Activated CD8-positive, alpha-beta memory T cell treated with anti-CD3 and anti-CD28 coated beads, Interleukin-2, amount 10 ng/mL, durations not matched to agents 7 days and 5 days (primary cell): ENCODE data around the gene STK40. TPM values are rescaled to one million over a fixed set of nuclear protein-coding genes. Genes with fewer than 3 reads are reported as not detected.

Experiments
- ATAC-seq: fragments of 150-1000 bp; cut with Tn5 transposase; one replicate; pipeline ENCODE4 v1.10.0; 2021; ENCODE audit warnings: moderate library complexity
- CTCF ChIA-PET: fragments of 350-600 bp; sonication (Branson Sonifier 250); formaldehyde crosslinking; loops from one replicate; lab custom pipeline; 2021; ENCODE audit warnings: antibody characterized with exemption; lab: Charles Lee
- DNase-seq: peaks from one replicate; pipeline ENCODE4 v3.0.0-alpha.2; 2020
- H3K27ac Mint-ChIP-seq: one replicate; pipeline ENCODE4 v1.8.0; 2021; ENCODE audit warnings: mild to moderate bottlenecking, mixed read lengths
- H3K27me3 Mint-ChIP-seq: one replicate; pipeline ENCODE4 v1.8.0; 2021; ENCODE audit warnings: mixed read lengths
- H3K36me3 Mint-ChIP-seq: one replicate; pipeline ENCODE4 v1.8.0; 2021; ENCODE audit warnings: mild to moderate bottlenecking, mixed read lengths
- H3K4me1 Mint-ChIP-seq: one replicate; pipeline ENCODE4 v1.8.0; 2021; ENCODE audit warnings: mixed read lengths
- H3K4me3 Mint-ChIP-seq: one replicate; pipeline ENCODE4 v1.8.0; 2021; ENCODE audit warnings: mild to moderate bottlenecking, moderate library complexity, mixed read lengths
- H3K9me3 Mint-ChIP-seq: one replicate; pipeline ENCODE4 v1.8.0; 2022; ENCODE audit warnings: low read depth, mixed read lengths
- total RNA-seq, 2 experiments: library from RNA; stranded (reverse); gene quantifications; one replicate each; pipeline ENCODE4 v1.2.3, GENCODE V29; 2021

STK40 gene, protein sequence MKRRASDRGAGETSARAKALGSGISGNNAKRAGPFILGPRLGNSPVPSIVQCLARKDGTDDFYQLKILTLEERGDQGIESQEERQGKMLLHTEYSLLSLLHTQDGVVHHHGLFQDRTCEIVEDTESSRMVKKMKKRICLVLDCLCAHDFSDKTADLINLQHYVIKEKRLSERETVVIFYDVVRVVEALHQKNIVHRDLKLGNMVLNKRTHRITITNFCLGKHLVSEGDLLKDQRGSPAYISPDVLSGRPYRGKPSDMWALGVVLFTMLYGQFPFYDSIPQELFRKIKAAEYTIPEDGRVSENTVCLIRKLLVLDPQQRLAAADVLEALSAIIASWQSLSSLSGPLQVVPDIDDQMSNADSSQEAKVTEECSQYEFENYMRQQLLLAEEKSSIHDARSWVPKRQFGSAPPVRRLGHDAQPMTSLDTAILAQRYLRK
- 10 to 100 TPM; 67.0 to 73.2 TPM for total RNA-seq

DNA sequence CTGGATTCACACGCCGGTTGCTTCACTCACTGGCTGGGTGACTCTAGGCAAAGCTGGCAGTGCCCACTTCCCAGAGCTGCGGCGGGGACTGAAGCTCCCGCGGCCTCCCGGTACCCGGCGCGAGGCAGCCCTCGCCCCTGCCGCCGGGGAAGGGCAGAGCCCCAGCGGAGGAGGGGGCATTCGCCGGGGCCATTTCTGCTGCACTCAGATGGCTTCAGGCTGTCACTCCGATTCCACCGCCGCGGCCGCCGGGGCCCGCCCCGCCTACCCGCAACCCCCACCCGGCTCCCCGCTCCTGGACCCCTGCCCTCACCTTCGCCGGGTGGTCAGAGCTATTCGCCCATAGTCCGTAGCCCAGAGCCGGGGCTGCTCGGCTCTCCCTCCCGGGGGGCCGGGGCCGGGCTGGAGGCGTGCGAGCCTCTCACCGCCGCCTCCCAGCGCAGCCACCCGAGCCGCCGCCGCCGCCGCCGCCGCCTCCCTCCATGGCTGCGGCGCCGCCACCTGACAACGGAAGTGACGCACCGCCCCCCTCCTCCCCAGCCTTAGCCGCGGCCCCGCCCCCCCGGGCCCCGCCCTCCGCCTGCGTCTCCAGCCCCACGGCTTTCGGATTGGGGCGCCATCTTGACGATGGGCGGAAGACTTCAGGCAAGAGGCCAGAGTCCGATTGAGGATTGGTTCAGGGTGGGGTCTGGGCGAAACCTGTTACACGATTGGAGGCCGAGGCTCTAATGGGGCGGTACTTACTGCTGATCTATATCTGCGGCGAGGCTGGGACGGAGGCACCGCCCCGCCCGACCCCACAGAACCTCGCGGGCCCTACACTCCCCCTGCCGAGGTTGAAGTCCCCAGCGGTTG is at the start of gene STK40:
TSS of gene STK40 (minus strand) at position 515 of the 855 bp plus-strand sequence. CDS start 24,592 bp downstream, outside the sequence.
- H3K4me1 Mint-ChIP-seq = peaks cover 50% of the 10 kb centered on the region

DNA sequence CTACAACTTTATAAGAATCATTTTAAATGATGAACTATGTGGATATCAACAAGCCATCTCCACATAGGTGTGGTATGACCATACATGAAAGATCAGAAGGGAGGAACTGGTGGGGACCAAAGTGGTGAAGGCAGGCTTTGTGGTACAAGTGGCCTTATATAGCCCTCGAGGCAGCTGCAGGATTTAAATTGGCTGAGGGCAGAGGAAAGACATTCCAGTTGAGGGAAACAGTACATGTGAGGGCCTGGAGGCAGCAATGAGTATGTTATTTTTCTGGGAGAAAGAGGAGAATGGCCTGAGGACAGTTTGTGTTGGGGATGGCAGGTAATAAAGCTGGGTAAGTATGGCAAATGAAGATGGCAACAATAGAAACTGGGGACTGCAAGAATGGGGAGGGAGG is 47.4 kb upstream of the STK40 start:
- no peak overlapping the region for H3K4me3 Mint-ChIP-seq
- H3K36me3 Mint-ChIP-seq = no peaks in the 10 kb centered on the region
- DNase-seq (no peak), ATAC-seq (no peak)
- H3K4me1 Mint-ChIP-seq = peaks cover 5% of the 10 kb centered on the region
- H3K27ac Mint-ChIP-seq = no peak overlapping the region
- CTCF ChIA-PET = interaction anchor here (1.0 kb wide), 1 partner anchor 9 kb away, joined by 3 read pairs; no protein-coding TSS in a partner anchor
- no peaks in the 10 kb centered on the region for H3K9me3 Mint-ChIP-seq
- no peaks in the 10 kb centered on the region for H3K27me3 Mint-ChIP-seq

More for the DNA sequence above, at the start of gene STK40:
- Mint-ChIP-seq H3K27me3 (no peaks in the 10 kb centered on the region), H3K27ac (peak within 1 kb of the TSS; percentile 98), H3K36me3 (peaks cover 7% of the 10 kb centered on the region), H3K9me3 (no peaks in the 10 kb centered on the region), H3K4me3 (peak within 1 kb of the TSS; percentile 93)
- CTCF ChIA-PET = interaction anchor here (1.0 to 4.8 kb wide), 13 partner anchors 8 to 284 kb away, joined by 3 to 49 read pairs (median 5); partner anchors contain the start of genes LSM10 and THRAP3
- peak; percentile 90 for ATAC-seq
- DNase-seq = peak; percentile 99

DNA sequence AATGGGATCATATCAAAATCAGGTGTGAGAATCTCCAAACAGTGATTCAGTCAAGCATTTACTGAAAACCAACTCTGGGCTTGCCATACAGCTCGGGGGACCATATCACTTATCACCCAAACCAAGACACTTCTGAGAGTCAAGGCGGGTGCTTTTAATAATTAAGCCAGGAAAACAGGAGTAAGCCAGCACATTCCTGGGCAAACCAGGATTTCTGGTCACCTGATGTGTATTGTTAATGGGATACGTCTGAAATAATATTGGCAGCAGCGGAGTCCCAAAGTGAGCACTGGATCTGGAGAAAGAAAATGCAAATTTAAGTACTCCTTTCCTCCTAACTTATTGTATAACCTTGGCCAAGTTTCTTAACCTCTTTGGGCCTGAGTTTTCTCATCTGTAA is 46.9 kb upstream of the STK40 start:
- no peak for ATAC-seq
- CTCF ChIA-PET = no interaction called here
- H3K4me3 Mint-ChIP-seq = no peak overlapping the region
- DNase-seq = no peak
- H3K4me1 Mint-ChIP-seq = peaks cover 5% of the 10 kb centered on the region
- H3K27ac Mint-ChIP-seq = no peak overlapping the region
- H3K9me3 Mint-ChIP-seq = no peaks in the 10 kb centered on the region
- H3K27me3 Mint-ChIP-seq = no peaks in the 10 kb centered on the region
- H3K36me3 Mint-ChIP-seq = no peaks in the 10 kb centered on the region

DNA sequence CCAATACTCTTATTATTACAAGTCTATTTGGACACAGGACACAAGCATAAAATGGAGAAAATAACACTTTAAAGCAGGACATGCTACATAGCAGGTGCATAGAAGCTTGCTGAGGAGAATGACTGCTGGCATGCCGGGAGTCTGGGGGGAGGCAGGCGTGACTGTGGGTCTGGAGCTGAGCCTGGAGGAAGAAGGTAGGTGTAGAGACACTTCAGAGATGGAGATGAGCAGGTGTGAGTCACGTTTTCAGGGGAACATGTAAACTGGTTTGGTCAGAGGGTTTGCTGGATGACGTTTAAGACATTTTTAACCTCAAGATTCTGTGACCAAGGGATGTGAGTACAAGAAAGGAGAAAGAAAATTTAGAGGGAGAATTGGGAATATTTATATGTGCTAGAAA is 40.1 kb upstream of the STK40 start:
- no peak for ATAC-seq
- Mint-ChIP-seq H3K36me3 (no peaks in the 10 kb centered on the region), H3K27me3 (no peaks in the 10 kb centered on the region), H3K9me3 (no peaks in the 10 kb centered on the region), H3K4me1 (peaks cover 14% of the 10 kb centered on the region), H3K27ac (no peak overlapping the region), H3K4me3 (no peak overlapping the region)
- CTCF ChIA-PET = interaction anchor here (0.7 to 1.4 kb wide), 3 partner anchors 57 to 277 kb away, joined by 3 to 6 read pairs (median 3); partner anchors contain the start of gene TRAPPC3
- no peak for DNase-seq

DNA sequence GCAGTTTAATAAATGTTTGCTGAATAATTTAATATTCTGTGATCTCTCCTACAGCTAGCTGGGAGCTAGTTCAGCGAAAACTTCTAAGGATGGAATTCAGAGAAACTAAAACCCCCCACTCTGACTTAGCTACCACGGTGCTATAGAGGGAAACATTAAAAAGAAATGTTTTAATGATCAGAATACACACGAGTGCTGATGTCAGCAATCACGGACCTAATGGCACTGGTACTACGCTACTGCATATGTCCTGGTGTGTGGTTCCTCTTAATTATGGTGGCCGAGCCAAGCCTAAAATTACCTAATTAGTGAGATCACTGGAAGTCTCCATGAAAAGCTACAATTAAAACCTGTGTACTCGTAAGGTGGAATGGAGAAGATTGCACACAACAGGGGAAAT is 35.9 kb upstream of the STK40 start:
- Mint-ChIP-seq H3K9me3 (no peaks in the 10 kb centered on the region), H3K4me3 (no peak overlapping the region), H3K36me3 (no peaks in the 10 kb centered on the region), H3K27me3 (no peaks in the 10 kb centered on the region), H3K4me1 (peaks cover 20% of the 10 kb centered on the region), H3K27ac (no peak overlapping the region)
- CTCF ChIA-PET = interaction anchor here (0.7 to 2.6 kb wide), 14 partner anchors 9 to 321 kb away, joined by 3 to 17 read pairs (median 4); partner anchors contain the start of gene SH3D21
- DNase-seq (no peak), ATAC-seq (no peak)

DNA sequence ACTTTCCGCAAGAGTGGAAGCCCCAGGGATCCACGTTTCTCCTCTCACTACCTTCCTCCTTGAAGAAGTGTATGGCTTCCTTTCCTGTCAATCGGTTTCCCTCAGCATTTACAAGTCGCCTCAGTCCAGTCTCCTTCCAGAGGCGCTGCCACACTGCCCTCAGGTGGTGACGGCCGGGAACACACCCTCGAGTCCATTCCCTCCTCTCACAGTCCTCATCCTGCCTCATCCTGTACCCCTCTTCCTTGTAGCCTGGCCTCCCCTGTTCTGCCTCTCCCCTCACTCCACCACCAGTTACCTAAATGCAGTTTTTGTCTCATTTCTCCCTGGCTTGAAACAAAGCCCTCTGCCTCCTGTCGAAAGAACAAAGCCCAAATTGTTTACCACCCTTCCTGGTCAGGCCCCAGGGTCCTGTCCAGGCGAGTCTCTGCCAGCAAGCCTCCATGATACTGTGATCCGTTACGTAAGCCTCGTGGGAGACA is 35.2 kb upstream of the STK40 start:
- DNase-seq = peak; percentile 95
- Mint-ChIP-seq H3K9me3 (no peaks in the 10 kb centered on the region), H3K27ac (peak overlapping the region; percentile 60), H3K36me3 (no peaks in the 10 kb centered on the region), H3K4me1 (peaks cover 14% of the 10 kb centered on the region), H3K4me3 (no peak overlapping the region), H3K27me3 (no peaks in the 10 kb centered on the region)
- CTCF ChIA-PET = interaction anchor here (1.0 to 3.0 kb wide), 11 partner anchors 15 to 271 kb away, joined by 3 to 31 read pairs (median 5); partner anchors contain the start of genes LSM10 and TRAPPC3
- peak; percentile 98 for ATAC-seq

DNA sequence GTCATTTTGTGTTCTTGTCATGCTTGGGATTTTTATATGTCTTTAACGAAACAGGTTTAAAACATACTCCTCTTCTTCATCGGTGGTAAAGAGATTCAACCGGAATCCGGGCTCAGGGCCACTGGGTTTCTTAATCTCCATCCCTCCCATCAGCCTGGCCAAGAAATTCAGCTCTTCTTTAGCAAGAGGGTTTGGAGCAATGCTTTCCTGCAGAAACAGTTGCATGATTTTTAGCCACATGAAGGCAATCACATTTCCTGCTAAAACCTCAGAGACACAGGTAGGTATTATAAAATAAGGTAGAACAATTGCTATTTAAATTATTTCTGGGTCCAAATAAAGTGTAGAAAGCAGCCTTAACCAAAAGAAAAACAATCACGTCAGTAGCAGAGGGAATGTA is 34.7 kb upstream of the STK40 start:
- Mint-ChIP-seq H3K27ac (peak overlapping the region; percentile 60), H3K4me3 (no peak overlapping the region), H3K36me3 (no peaks in the 10 kb centered on the region), H3K4me1 (peaks cover 11% of the 10 kb centered on the region), H3K9me3 (no peaks in the 10 kb centered on the region), H3K27me3 (no peaks in the 10 kb centered on the region)
- CTCF ChIA-PET = interaction anchor here (1.0 to 3.0 kb wide), 16 partner anchors 9 to 271 kb away, joined by 3 to 31 read pairs (median 5); partner anchors contain the start of genes LSM10 and TRAPPC3
- no peak for ATAC-seq
- DNase-seq = no peak

DNA sequence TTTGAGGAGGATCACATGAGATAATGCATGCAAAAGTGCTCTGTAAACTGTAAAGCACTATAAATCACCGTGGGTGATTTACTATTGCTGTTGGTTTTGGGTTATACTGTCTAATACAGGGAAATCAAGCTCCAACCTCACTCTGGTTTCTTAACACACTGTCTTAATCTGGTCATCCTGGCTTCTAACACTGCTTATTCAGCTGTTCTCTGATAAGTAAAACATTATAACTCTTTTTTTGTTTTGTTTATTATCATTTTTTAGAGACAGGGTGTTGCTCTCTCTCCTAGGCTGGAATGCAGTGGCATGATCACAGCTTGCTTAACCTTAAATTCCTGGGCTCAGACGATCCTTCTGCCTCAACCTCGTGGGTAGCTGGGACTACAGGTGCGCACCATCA is 33.8 kb upstream of the STK40 start:
- Mint-ChIP-seq H3K4me1 (peaks cover 11% of the 10 kb centered on the region), H3K9me3 (no peaks in the 10 kb centered on the region), H3K27me3 (no peaks in the 10 kb centered on the region), H3K4me3 (no peak overlapping the region), H3K27ac (no peak overlapping the region), H3K36me3 (no peaks in the 10 kb centered on the region)
- DNase-seq = no peak
- CTCF ChIA-PET = interaction anchor here (1.0 to 3.0 kb wide), 17 partner anchors 9 to 270 kb away, joined by 3 to 31 read pairs (median 5); partner anchors contain the start of genes LSM10 and TRAPPC3
- no peak for ATAC-seq

DNA sequence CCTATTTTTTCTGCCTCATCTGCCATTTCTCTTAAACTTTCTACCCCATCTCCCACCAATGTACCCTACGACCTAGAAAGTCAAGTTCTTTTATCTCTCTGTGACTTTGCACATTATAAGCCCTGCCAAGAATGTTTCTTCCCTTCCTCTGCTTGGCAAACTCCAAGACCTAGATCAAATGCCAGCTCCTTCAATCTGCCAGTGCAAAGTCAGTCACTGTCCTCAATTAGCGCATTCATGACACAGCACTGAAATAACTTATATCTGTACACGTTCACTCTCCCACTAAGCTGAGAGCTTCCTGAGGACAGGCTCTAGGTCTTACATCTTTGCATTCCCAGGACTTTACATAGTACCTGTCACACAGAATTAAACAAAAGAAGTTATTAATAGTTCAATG is 33.4 kb upstream of the STK40 start:
- no peak for DNase-seq
- ATAC-seq = no peak
- CTCF ChIA-PET = interaction anchor here (1.0 to 3.0 kb wide), 14 partner anchors 10 to 270 kb away, joined by 3 to 31 read pairs (median 5); partner anchors contain the start of genes LSM10 and TRAPPC3
- H3K9me3 Mint-ChIP-seq = no peaks in the 10 kb centered on the region
- H3K4me3 Mint-ChIP-seq = no peak overlapping the region
- no peak overlapping the region for H3K27ac Mint-ChIP-seq
- H3K36me3 Mint-ChIP-seq = peaks cover 1% of the 10 kb centered on the region
- no peaks in the 10 kb centered on the region for H3K27me3 Mint-ChIP-seq
- peaks cover 11% of the 10 kb centered on the region for H3K4me1 Mint-ChIP-seq

DNA sequence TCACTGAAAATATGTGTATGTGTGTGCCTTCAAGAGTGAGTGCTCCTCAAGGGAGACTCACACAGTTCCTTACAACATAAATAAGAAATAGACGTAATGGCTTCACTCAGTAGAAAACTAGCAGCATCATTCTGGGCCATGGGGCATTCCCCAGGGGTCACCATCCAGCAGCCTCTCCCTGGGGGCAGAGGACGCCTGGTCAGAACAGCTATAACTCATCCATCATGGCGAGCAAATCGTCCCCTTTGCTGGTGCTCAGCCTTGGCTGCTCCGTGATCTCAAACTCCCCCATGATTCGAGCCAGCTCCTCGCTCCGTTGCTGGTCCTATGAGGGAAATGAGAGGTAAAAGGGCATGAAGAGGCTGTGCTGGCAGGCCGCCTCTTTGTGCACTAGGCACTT is 32.2 kb upstream of the STK40 start:
- Mint-ChIP-seq H3K9me3 (no peaks in the 10 kb centered on the region), H3K4me3 (no peak overlapping the region), H3K27me3 (no peaks in the 10 kb centered on the region), H3K4me1 (peaks cover 13% of the 10 kb centered on the region), H3K27ac (no peak overlapping the region), H3K36me3 (peaks cover 1% of the 10 kb centered on the region)
- CTCF ChIA-PET = interaction anchor here (1.0 to 3.0 kb wide), 3 partner anchors 49 to 76 kb away, joined by 3 to 31 read pairs (median 4); no protein-coding TSS in a partner anchor
- ATAC-seq = no peak
- no peak for DNase-seq

DNA sequence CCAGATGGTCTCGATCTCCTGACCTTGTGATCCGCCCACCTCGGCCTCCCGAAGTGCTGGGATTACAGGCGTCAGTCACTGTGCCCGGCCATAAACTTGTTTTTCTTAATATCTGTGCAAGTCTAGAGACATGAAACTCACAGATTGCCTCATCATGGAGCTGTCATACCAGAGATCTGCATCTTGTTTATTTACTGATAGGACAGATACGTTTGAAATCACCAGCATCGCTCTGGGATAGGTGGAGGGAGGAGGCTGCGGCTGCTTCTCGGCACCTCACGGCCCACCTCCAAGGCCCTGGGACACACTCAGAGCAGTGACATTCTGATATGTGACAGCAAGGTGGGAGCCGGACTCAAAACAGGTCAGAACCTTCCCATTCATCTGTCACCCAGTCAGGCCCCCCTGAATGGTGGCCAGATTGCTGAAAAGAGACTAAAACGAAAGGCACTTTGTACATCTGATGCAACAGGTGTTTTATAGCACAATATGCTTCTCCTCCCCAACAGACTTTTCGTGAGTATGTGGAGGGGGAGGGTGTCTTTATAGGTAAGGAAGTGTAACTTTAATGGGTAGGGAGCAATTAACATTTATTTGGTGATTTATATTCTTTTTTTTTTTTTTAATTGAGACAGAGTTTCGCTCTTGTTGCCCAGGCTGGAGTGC is 30.1 kb upstream of the STK40 start:
- Mint-ChIP-seq H3K9me3 (no peaks in the 10 kb centered on the region), H3K27me3 (no peaks in the 10 kb centered on the region), H3K4me1 (peaks cover 26% of the 10 kb centered on the region), H3K27ac (no peak overlapping the region), H3K36me3 (peaks cover 2% of the 10 kb centered on the region), H3K4me3 (no peak overlapping the region)
- ATAC-seq (no peak), DNase-seq (no peak)
- CTCF ChIA-PET = no interaction called here

DNA sequence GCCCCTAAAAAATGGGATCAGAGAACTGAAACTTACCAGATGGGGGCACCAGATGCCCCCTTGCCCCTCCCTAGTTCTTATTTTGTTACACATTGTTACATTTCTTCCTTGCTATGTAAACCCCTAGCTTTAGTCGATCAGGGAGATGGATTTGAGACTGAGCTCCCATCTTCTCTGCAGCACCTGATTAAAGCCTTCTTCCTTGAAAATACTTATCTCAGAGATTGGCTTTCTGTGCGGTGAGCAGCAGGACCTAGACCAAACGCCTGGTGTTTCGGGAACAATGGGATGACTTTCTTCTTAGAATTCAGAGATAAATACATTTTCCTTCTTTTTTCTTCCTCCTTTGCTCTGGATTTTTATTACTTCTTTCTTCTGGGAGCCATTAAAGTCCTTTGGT is 28.7 kb upstream of the STK40 start:
- no peak for DNase-seq
- peaks cover 24% of the 10 kb centered on the region for H3K4me1 Mint-ChIP-seq
- peaks cover 6% of the 10 kb centered on the region for H3K36me3 Mint-ChIP-seq
- peaks cover 5% of the 10 kb centered on the region for H3K9me3 Mint-ChIP-seq
- CTCF ChIA-PET = interaction anchor here (1.2 kb wide), 2 partner anchors 14 to 72 kb away, joined by 3 read pairs; no protein-coding TSS in a partner anchor
- H3K27me3 Mint-ChIP-seq = no peaks in the 10 kb centered on the region
- no peak overlapping the region for H3K4me3 Mint-ChIP-seq
- no peak overlapping the region for H3K27ac Mint-ChIP-seq
- no peak for ATAC-seq
